ENCODE data around the gene AGBL3. TPM values are rescaled to one million over a fixed set of nuclear protein-coding genes. Genes with fewer than 3 reads are reported as not detected.

Gene AGBL3
- total RNA-seq, 4 donors from 2014 or later, result 0.61 to 1.9 (median 1.0) TPM

- DNase-seq (no peak), ATAC-seq (no peak)
- Histone ChIP-seq H3K9me3 (no peaks in the 10 kb centered on the region), H3K27me3 (no peaks in the 10 kb centered on the region), H3K4me1 (peaks cover 25 to 30% of the 10 kb centered on the region in 2 donors), H3K4me3 (no peak overlapping the region), H3K27ac (no peak overlapping the region), H3K36me3 (no peaks in the 10 kb centered on the region)
- intact Hi-C loops (cut with DNase I; ENCODE audit: low total_unique reads), result loop anchor here (5.0 kb wide), 2 partner anchors 159 to 519 kb away; partner anchors contain the start of gene TMEM140
- no peak for TF ChIP-seq POLR2A (IDR thresholded peaks at IDR 0.05)
- TF ChIP-seq, protein P1, sequence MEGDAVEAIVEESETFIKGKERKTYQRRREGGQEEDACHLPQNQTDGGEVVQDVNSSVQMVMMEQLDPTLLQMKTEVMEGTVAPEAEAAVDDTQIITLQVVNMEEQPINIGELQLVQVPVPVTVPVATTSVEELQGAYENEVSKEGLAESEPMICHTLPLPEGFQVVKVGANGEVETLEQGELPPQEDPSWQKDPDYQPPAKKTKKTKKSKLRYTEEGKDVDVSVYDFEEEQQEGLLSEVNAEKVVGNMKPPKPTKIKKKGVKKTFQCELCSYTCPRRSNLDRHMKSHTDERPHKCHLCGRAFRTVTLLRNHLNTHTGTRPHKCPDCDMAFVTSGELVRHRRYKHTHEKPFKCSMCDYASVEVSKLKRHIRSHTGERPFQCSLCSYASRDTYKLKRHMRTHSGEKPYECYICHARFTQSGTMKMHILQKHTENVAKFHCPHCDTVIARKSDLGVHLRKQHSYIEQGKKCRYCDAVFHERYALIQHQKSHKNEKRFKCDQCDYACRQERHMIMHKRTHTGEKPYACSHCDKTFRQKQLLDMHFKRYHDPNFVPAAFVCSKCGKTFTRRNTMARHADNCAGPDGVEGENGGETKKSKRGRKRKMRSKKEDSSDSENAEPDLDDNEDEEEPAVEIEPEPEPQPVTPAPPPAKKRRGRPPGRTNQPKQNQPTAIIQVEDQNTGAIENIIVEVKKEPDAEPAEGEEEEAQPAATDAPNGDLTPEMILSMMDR (IDR thresholded peaks at IDR 0.05 in 4 of 5, conservative IDR thresholded peaks at IDR 0.05 in 1 of 5), result no peak
- in situ Hi-C loops (cut with MboI; ENCODE audit: low sequenced_read_pairs in 4 of 4), result loop anchor here in 2 of 4 donors (10.0 to 25.0 kb wide), 2 partner anchors 199 to 217 kb away; no protein-coding TSS in a partner anchor
Measured at GRCh38 chr7:134988161-134988560, 1.9 kb downstream of the AGBL3 start.

DNA sequence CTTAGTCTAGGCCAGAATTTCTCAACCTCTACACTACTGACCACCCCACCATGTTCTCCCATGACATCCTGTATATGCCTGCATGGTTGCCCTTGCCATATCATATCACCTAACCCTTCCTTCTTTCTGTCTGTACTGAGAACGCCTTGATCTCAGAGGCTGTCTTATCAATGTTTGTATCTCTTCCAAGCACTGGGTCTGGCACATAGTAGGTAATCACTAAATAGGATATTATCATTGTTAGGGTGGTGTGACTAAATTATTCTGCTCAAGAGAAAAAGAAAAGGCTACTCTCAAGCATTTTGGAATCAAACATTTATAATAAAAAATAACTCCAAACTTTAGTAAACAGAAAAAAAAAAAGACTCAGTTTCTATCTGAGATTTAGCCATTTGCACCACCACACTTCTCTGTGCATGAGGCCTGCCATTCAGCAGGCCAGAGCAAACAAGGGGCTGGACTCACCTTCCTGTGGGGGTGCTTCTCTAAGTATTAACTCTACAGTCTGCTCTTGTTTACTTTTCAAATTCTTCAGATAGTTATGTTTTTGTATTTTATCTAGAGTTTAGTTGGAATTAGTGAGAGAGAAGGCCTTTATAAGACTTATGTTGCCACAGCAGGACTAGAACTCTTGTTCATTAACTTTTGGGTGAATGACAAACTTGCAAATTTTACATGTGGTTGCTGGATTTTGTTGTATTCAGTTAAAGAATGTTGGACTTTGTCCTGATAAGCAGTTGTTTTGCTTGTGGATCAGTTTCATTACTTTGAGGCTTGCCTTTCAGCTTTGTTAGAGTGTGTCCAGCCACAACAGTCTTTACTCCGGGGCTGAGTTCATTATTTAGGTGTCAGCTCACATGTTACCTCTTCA, 5.4 kb downstream of the AGBL3 start:
- no peak overlapping the region for H3K4me3 ChIP-seq
- intact Hi-C loops (cut with DNase I; ENCODE audit: low total_unique reads) (loop anchor here (2.0 kb wide), 1 partner anchor 23 kb away; no protein-coding TSS in a partner anchor), in situ Hi-C loops (cut with MboI; ENCODE audit: low sequenced_read_pairs in 4 of 4) (loop anchor here in 1 of 4 donors (25.0 kb wide), 1 partner anchor 196 kb away; no protein-coding TSS in a partner anchor)
- DNase-seq (no peak), ATAC-seq (no peak)
- H3K27me3 ChIP-seq, result no peaks in the 10 kb centered on the region
- no peaks in the 10 kb centered on the region for H3K9me3 ChIP-seq
- peaks cover 0 to 25% of the 10 kb centered on the region in 2 donors for H3K36me3 ChIP-seq
- TF ChIP-seq, protein P1 (IDR thresholded peaks at IDR 0.05 in 4 of 5, conservative IDR thresholded peaks at IDR 0.05 in 1 of 5), result no peak
- no peak for TF ChIP-seq POLR2A (IDR thresholded peaks at IDR 0.05)
- H3K27ac ChIP-seq, result peak overlapping the region; percentile 32 to 57 (median 38)
- H3K4me1 ChIP-seq, result peaks cover 28 to 40% of the 10 kb centered on the region in 2 donors

- no peak overlapping the region for H3K4me3 ChIP-seq
- H3K27ac ChIP-seq, result peak overlapping the region; percentile 32 to 57 (median 38)
- H3K4me1 ChIP-seq, result peaks cover 28 to 36% of the 10 kb centered on the region in 2 donors
- no peaks in the 10 kb centered on the region for H3K27me3 ChIP-seq
- H3K9me3 ChIP-seq, result no peaks in the 10 kb centered on the region
- DNase-seq (no peak), ATAC-seq (peak in 1 of 2 donors; percentile 28)
- TF ChIP-seq, protein P1 (IDR thresholded peaks at IDR 0.05 in 4 of 5, conservative IDR thresholded peaks at IDR 0.05 in 1 of 5), result no peak
- no peak for TF ChIP-seq POLR2A (IDR thresholded peaks at IDR 0.05)
- H3K36me3 ChIP-seq, result peaks cover 0 to 25% of the 10 kb centered on the region in 2 donors
- in situ Hi-C loops (cut with MboI; ENCODE audit: low sequenced_read_pairs in 4 of 4) (loop anchor here in 1 of 4 donors (25.0 kb wide), 1 partner anchor 195 kb away; no protein-coding TSS in a partner anchor), intact Hi-C loops (cut with DNase I; ENCODE audit: low total_unique reads) (loop anchor here (2.0 kb wide), 1 partner anchor 24 kb away; no protein-coding TSS in a partner anchor)
Measured at GRCh38 chr7:134992626-134993179, 6.4 kb downstream of the AGBL3 start.

DNA sequence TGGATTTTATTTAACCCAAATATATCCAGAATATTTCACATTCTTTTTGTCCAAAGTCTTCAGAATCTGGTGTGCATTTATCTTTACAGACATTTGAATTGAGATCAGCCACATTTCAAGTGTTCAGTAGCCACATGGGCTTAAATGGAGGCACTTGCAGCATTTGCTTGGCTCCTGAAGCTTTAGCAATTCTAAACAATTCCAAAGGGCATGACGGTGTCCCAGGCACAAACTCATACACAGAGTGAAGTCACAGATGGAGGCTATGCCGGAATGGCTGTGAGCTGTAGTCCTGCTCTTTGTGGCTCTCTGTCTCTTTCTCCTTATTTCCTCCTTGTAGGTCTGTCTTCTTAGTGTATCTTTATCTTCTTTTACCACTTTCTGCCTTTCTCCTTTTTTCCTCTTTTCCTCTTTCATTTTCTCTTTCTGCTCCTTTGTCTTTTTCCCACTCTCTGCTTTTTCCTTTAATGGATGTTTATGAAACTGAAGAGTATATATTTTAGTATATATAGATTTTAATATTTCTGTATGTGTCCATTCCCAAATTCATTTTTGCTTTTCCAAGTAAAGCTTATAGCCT, 7.7 kb downstream of the AGBL3 start:
- H3K27me3 ChIP-seq, result no peaks in the 10 kb centered on the region
- TF ChIP-seq POLR2A (IDR thresholded peaks at IDR 0.05), result no peak
- TF ChIP-seq, protein P1 (IDR thresholded peaks at IDR 0.05 in 4 of 5, conservative IDR thresholded peaks at IDR 0.05 in 1 of 5), result no peak
- H3K9me3 ChIP-seq, result no peaks in the 10 kb centered on the region
- H3K4me3 ChIP-seq, result no peak overlapping the region
- no peak overlapping the region for H3K27ac ChIP-seq
- intact Hi-C loops (cut with DNase I; ENCODE audit: low total_unique reads) (loop anchor here (2.0 kb wide), 1 partner anchor 25 kb away; no protein-coding TSS in a partner anchor), in situ Hi-C loops (cut with MboI; ENCODE audit: low sequenced_read_pairs in 4 of 4) (loop anchor here in 1 of 4 donors (25.0 kb wide), 1 partner anchor 193 kb away; no protein-coding TSS in a partner anchor)
- no peak for DNase-seq
- ATAC-seq, result no peak
- H3K4me1 ChIP-seq, result peaks cover 19 to 29% of the 10 kb centered on the region in 2 donors
- H3K36me3 ChIP-seq, result peaks cover 0 to 25% of the 10 kb centered on the region in 2 donors
